ENCODE measurements around the gene DCHS1.
A peak's percentile ranks its signal among the peaks of the same experiment; 100 is the strongest.

DCHS1 gene

DNA sequence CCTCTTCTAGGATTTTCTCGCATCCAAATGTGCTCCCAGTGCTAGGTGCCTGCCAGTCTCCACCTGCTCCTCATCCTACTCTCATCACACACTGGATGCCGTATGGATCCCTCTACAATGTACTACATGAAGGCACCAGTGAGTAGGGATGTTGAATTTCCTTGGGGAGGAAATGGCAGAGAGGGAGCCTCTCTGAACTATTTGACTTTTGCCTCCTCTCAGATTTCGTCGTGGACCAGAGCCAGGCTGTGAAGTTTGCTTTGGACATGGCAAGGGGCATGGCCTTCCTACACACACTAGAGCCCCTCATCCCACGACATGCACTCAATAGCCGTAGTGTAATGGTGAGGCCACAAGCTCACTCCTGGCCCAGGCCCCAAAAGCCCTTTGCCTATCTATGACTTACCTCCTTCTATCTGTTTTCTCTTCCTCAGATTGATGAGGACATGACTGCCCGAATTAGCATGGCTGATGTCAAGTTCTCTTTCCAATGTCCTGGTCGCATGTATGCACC is 46.0 kb downstream of the DCHS1 start:
- no peak for DNase-seq
- POLR2A ChIA-PET = no interaction called here
- peaks cover 33 to 69% (median 63%) of the 10 kb centered on the region in 4 experiments for H3K4me1 ChIP-seq (ENCODE audit: control extremely low read depth in 1 of 4, control insufficient read depth in 4 of 4, insufficient read depth in 4 of 4, low read length in 3 of 4)
- H3K27me3 ChIP-seq (replicated peaks in 2 of 5; ENCODE audit: control insufficient read depth in 4 of 5, insufficient read depth in 5 of 5, low read length in 4 of 5) = no peaks in the 10 kb centered on the region
- peaks cover 7 to 47% (median 35%) of the 10 kb centered on the region in 4 experiments for H3K36me3 ChIP-seq (ENCODE audit: control insufficient read depth in 4 of 4, insufficient read depth in 4 of 4, low read length in 3 of 4)
- CTCF ChIA-PET = interaction anchor here (3.2 kb wide), 1 partner anchor 9 kb away, joined by 24 read pairs; the partner anchor contains the start of gene TPP1
- H3K4me3 ChIP-seq (ENCODE audit: control insufficient read depth in 1 of 7, extremely low read depth in 1 of 7, insufficient read depth in 4 of 7, low read depth in 2 of 7, low read length in 6 of 7) = no peak overlapping the region
- no peaks in the 10 kb centered on the region for H3K9me3 ChIP-seq (ENCODE audit: control extremely low read depth in 1 of 5, control insufficient read depth in 4 of 5, insufficient read depth in 2 of 5, low read depth in 1 of 5, low read length in 4 of 5)
- 98% methylated on average over 6 of the region's 8 CpGs for WGBS (ENCODE audit: insufficient coverage)
- H3K27ac ChIP-seq (ENCODE audit: insufficient read depth in 1 of 2, low read depth in 1 of 2, low read length in 2 of 2, poor library complexity in 1 of 2, severe bottlenecking in 2 of 2) = peak overlapping the region in 1 of 2 experiments; percentile 67

DNA sequence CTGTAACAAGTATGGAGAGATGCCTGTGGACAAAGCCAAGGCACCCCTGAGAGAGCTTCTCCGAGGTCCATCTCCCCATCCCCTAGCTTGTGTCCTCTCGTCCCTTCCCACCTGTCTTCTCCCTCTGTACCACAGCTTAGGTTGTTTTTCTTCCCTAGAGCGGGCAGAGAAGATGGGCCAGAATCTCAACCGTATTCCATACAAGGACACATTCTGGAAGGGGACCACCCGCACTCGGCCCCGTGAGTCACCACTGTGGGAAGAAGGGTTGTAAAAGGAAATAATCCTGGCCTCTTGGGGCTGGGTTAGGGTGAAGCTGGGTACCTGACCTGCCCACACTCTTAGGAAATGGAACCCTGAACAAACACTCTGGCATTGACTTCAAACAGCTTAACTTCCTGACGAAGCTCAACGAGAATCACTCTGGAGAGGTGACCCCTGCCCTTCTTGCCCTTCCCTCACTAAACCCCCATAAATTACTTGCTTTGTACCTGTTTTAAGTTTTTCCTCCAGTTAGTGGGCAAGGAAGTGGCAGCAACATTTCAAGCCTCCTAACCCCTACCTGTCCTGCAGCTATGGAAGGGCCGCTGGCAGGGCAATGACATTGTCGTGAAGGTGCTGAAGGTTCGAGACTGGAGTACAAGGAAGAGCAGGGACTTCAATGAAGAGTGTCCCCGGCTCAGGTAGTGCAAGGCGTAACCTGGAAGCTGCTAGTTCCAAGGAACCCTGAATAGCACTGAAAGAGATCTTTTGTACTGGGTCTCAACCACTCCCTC is 46.7 kb downstream of the DCHS1 start:
- POLR2A ChIA-PET = interaction anchor here (0.6 kb wide), 1 partner anchor 9 kb away, joined by 3 read pairs; no protein-coding TSS in a partner anchor
- Histone ChIP-seq H3K4me3 (ENCODE audit: control insufficient read depth in 1 of 7, extremely low read depth in 1 of 7, insufficient read depth in 4 of 7, low read depth in 2 of 7, low read length in 6 of 7) (no peak overlapping the region), H3K9me3 (ENCODE audit: control extremely low read depth in 1 of 5, control insufficient read depth in 4 of 5, insufficient read depth in 2 of 5, low read depth in 1 of 5, low read length in 4 of 5) (no peaks in the 10 kb centered on the region), H3K4me1 (ENCODE audit: control extremely low read depth in 1 of 4, control insufficient read depth in 4 of 4, insufficient read depth in 4 of 4, low read length in 3 of 4) (peaks cover 35 to 72% (median 68%) of the 10 kb centered on the region in 4 experiments), H3K27me3 (replicated peaks in 2 of 5; ENCODE audit: control insufficient read depth in 4 of 5, insufficient read depth in 5 of 5, low read length in 4 of 5) (no peaks in the 10 kb centered on the region), H3K36me3 (ENCODE audit: control insufficient read depth in 4 of 4, insufficient read depth in 4 of 4, low read length in 3 of 4) (peaks cover 5 to 40% (median 31%) of the 10 kb centered on the region in 4 experiments), H3K27ac (ENCODE audit: insufficient read depth in 1 of 2, low read depth in 1 of 2, low read length in 2 of 2, poor library complexity in 1 of 2, severe bottlenecking in 2 of 2) (peak overlapping the region; percentile 3 to 67)
- 95% methylated on average over 10 of the region's 14 CpGs for whole genome bisulfite sequencing (ENCODE audit: insufficient coverage)
- no peak for DNase-seq
- CTCF ChIA-PET = interaction anchor here (2.2 to 3.2 kb wide), 2 partner anchors 9 to 75 kb away, joined by 7 to 24 read pairs; partner anchors contain the start of genes MRPL17 and TPP1

DNA sequence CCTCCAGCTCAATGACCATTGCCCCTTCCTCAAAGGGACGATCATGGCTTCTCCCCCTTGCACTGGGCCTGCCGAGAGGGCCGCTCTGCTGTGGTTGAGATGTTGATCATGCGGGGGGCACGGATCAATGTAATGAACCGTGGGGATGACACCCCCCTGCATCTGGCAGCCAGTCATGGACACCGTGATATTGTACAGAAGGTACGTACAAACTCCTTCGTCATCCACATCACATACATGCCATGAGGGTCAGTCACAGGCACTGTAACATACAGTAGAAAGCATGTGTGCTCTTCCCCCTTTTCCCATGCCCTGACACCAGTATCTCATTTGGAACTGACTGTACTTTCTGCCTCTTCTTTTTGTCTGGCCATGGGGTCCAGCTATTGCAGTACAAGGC is 47.6 kb downstream of the DCHS1 start:
- POLR2A ChIA-PET = interaction anchor here (1.3 kb wide), 1 partner anchor 11 kb away, joined by 6 read pairs; the partner anchor contains the start of gene TPP1
- Histone ChIP-seq H3K36me3 (ENCODE audit: control insufficient read depth in 4 of 4, insufficient read depth in 4 of 4, low read length in 3 of 4) (peaks cover 5 to 36% (median 31%) of the 10 kb centered on the region in 4 experiments), H3K4me3 (ENCODE audit: control insufficient read depth in 1 of 7, extremely low read depth in 1 of 7, insufficient read depth in 4 of 7, low read depth in 2 of 7, low read length in 6 of 7) (peak overlapping the region in 2 of 7 experiments; percentile 11 to 61), H3K27ac (ENCODE audit: insufficient read depth in 1 of 2, low read depth in 1 of 2, low read length in 2 of 2, poor library complexity in 1 of 2, severe bottlenecking in 2 of 2) (peak overlapping the region; percentile 3 to 67), H3K4me1 (ENCODE audit: control extremely low read depth in 1 of 4, control insufficient read depth in 4 of 4, insufficient read depth in 4 of 4, low read length in 3 of 4) (peaks cover 30 to 69% (median 65%) of the 10 kb centered on the region in 4 experiments), H3K27me3 (replicated peaks in 2 of 5; ENCODE audit: control insufficient read depth in 4 of 5, insufficient read depth in 5 of 5, low read length in 4 of 5) (no peaks in the 10 kb centered on the region), H3K9me3 (ENCODE audit: control extremely low read depth in 1 of 5, control insufficient read depth in 4 of 5, insufficient read depth in 2 of 5, low read depth in 1 of 5, low read length in 4 of 5) (no peaks in the 10 kb centered on the region)
- no peak for DNase-seq
- CTCF ChIA-PET = interaction anchor here (1.6 to 3.2 kb wide), 3 partner anchors 10 to 76 kb away, joined by 5 to 24 read pairs (median 7); partner anchors contain the start of genes MRPL17 and TPP1
- WGBS (ENCODE audit: insufficient coverage) = 96% methylated on average over 7 of the region's 9 CpGs

DNA sequence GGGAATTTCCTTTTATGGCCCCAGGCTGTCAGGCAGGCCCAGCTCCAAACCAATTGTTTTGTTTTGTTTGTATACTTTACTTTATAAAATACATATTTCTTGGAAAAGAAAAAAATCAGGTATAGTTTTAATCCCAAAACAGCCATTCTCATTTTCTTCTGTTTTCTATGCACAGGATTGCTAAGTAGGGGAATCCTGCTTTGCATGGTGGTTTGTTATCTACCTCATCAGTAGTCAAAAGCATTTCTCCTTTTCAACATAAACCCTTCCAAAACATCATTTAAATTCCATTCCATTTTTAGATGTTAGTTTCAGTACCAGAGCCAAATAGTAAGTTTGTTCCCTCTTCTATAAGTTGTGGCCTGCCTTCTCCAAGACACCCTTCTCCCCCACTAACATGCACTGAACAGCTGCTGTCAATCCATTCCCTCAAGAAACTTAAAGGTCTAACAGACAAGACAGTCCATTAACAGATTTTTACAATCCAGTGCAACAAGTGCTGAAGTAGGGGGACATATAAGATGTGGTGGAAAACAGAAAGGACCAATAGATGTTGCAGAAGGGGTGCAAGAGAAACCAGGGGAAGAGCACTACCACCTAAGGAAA is 48.3 kb downstream of the DCHS1 start:
- Histone ChIP-seq H3K9me3 (ENCODE audit: control extremely low read depth in 1 of 5, control insufficient read depth in 4 of 5, insufficient read depth in 2 of 5, low read depth in 1 of 5, low read length in 4 of 5) (no peaks in the 10 kb centered on the region), H3K27me3 (replicated peaks in 2 of 5; ENCODE audit: control insufficient read depth in 4 of 5, insufficient read depth in 5 of 5, low read length in 4 of 5) (no peaks in the 10 kb centered on the region), H3K27ac (ENCODE audit: insufficient read depth in 1 of 2, low read depth in 1 of 2, low read length in 2 of 2, poor library complexity in 1 of 2, severe bottlenecking in 2 of 2) (peak overlapping the region; percentile 25 to 67), H3K4me3 (ENCODE audit: control insufficient read depth in 1 of 7, extremely low read depth in 1 of 7, insufficient read depth in 4 of 7, low read depth in 2 of 7, low read length in 6 of 7) (peak overlapping the region in 4 of 7 experiments; percentile 11 to 61 (median 33)), H3K4me1 (ENCODE audit: control extremely low read depth in 1 of 4, control insufficient read depth in 4 of 4, insufficient read depth in 4 of 4, low read length in 3 of 4) (peaks cover 33 to 69% (median 64%) of the 10 kb centered on the region in 4 experiments), H3K36me3 (ENCODE audit: control insufficient read depth in 4 of 4, insufficient read depth in 4 of 4, low read length in 3 of 4) (peaks cover 5 to 36% (median 31%) of the 10 kb centered on the region in 4 experiments)
- DNase-seq = peak in 1 of 3 donors; percentile 69
- ChIA-PET POLR2A (interaction anchor here (0.6 to 1.3 kb wide), 2 partner anchors 11 to 319 kb away, joined by 3 to 6 read pairs; partner anchors contain the start of genes TPP1 and ZNF215), CTCF (interaction anchor here (1.0 to 3.2 kb wide), 5 partner anchors 11 to 99 kb away, joined by 3 to 24 read pairs (median 6); partner anchors contain the start of genes MRPL17 and TPP1)

DNA sequence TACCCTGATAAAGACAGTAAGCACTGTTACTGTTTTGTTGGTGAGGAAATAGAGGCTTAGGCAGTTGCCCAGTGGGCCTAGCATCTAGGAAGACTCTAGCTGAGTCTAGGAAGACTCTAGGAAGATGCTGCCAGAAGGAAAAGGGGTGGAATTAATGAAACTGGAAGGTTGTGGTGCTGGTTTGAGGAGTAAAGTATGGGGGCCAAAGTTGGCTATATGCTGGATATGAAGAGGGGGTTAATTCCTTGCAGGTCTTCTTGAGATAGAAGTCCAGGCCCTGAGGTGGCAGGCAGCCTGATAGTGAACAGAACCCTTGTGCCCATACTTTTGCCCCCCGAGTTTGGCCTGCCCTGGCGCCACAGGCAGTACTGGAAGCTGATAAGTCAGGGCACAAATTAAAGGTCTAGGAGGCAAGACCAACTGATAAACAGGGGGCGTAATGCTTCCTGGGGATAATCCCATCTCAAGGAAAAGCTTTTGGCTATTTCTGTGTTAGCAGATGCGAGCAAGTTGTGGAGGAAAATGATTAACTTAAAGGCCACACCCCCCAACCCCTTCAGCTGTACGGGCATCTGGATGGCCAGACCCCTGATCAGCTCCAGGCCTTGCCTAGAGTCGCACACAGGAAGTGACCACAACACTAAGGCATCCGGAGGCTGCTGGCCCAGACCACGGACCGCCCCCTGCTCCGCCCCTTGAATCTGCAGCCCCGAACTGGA is 49.0 kb downstream of the DCHS1 start:
- ChIA-PET CTCF (interaction anchor here (1.0 to 3.2 kb wide), 5 partner anchors 12 to 100 kb away, joined by 3 to 24 read pairs (median 6); partner anchors contain the start of genes MRPL17 and TPP1), POLR2A (interaction anchor here (0.6 to 1.3 kb wide), 2 partner anchors 12 to 319 kb away, joined by 3 to 6 read pairs; partner anchors contain the start of genes TPP1 and ZNF215)
- H3K36me3 ChIP-seq (ENCODE audit: control insufficient read depth in 4 of 4, insufficient read depth in 4 of 4, low read length in 3 of 4) = peaks cover 5 to 37% (median 35%) of the 10 kb centered on the region in 4 experiments
- H3K27ac ChIP-seq (ENCODE audit: insufficient read depth in 1 of 2, low read depth in 1 of 2, low read length in 2 of 2, poor library complexity in 1 of 2, severe bottlenecking in 2 of 2) = peak overlapping the region; percentile 25 to 67
- whole genome bisulfite sequencing (ENCODE audit: insufficient coverage) = 7% methylated on average over 6 of the region's 11 CpGs
- H3K9me3 ChIP-seq (ENCODE audit: control extremely low read depth in 1 of 5, control insufficient read depth in 4 of 5, insufficient read depth in 2 of 5, low read depth in 1 of 5, low read length in 4 of 5) = no peaks in the 10 kb centered on the region
- no peaks in the 10 kb centered on the region for H3K27me3 ChIP-seq (replicated peaks in 2 of 5; ENCODE audit: control insufficient read depth in 4 of 5, insufficient read depth in 5 of 5, low read length in 4 of 5)
- DNase-seq = peak; percentile 43 to 88 (median 82)
- peak overlapping the region in 4 of 7 experiments; percentile 18 to 61 (median 44) for H3K4me3 ChIP-seq (ENCODE audit: control insufficient read depth in 1 of 7, extremely low read depth in 1 of 7, insufficient read depth in 4 of 7, low read depth in 2 of 7, low read length in 6 of 7)
- peaks cover 34 to 75% (median 68%) of the 10 kb centered on the region in 4 experiments for H3K4me1 ChIP-seq (ENCODE audit: control extremely low read depth in 1 of 4, control insufficient read depth in 4 of 4, insufficient read depth in 4 of 4, low read length in 3 of 4)

DNA sequence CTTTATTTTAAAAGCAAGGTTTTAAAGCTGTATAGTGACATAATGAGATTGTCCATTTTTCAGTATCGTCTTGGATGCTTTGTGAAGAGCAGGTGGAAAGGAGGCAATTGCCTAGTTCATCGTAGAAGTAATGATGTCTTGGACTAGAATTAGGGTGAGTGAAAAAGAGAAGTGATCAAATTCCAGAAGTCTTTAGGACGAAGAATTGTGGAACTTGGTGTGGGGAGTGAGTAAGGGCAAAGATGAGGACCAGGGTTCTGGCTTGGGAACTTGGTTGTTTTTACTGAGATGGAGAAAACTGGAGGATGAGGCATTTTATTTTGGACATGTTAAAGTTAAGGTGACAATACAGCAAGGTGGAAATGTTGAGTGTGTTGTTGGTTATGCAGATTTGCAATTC is 50.8 kb downstream of the DCHS1 start:
- Histone ChIP-seq H3K27ac (ENCODE audit: insufficient read depth in 1 of 2, low read depth in 1 of 2, low read length in 2 of 2, poor library complexity in 1 of 2, severe bottlenecking in 2 of 2) (peak overlapping the region in 1 of 2 experiments; percentile 87), H3K36me3 (ENCODE audit: control insufficient read depth in 4 of 4, insufficient read depth in 4 of 4, low read length in 3 of 4) (peaks cover 13 to 43% (median 38%) of the 10 kb centered on the region in 4 experiments), H3K4me3 (ENCODE audit: control insufficient read depth in 1 of 7, extremely low read depth in 1 of 7, insufficient read depth in 4 of 7, low read depth in 2 of 7, low read length in 6 of 7) (peak overlapping the region in 6 of 7 experiments; percentile 86 to 97 (median 88)), H3K27me3 (replicated peaks in 2 of 5; ENCODE audit: control insufficient read depth in 4 of 5, insufficient read depth in 5 of 5, low read length in 4 of 5) (no peaks in the 10 kb centered on the region), H3K4me1 (ENCODE audit: control extremely low read depth in 1 of 4, control insufficient read depth in 4 of 4, insufficient read depth in 4 of 4, low read length in 3 of 4) (peaks cover 34 to 70% (median 60%) of the 10 kb centered on the region in 4 experiments), H3K9me3 (ENCODE audit: control extremely low read depth in 1 of 5, control insufficient read depth in 4 of 5, insufficient read depth in 2 of 5, low read depth in 1 of 5, low read length in 4 of 5) (no peaks in the 10 kb centered on the region)
- POLR2A ChIA-PET = interaction anchor here (2.0 kb wide), 1 partner anchor 14 kb away, joined by 8 read pairs; no protein-coding TSS in a partner anchor
- CTCF ChIA-PET = interaction anchor here (1.1 to 2.0 kb wide), 12 partner anchors 11 to 100 kb away, joined by 3 to 12 read pairs (median 4); partner anchors contain the start of genes MRPL17 and TPP1
- DNase-seq = no peak
- 34% methylated on average over 3 of the region's 3 CpGs for whole genome bisulfite sequencing (ENCODE audit: insufficient coverage)
